Measurements from ENCODE around the gene PDZD7.

DNA sequence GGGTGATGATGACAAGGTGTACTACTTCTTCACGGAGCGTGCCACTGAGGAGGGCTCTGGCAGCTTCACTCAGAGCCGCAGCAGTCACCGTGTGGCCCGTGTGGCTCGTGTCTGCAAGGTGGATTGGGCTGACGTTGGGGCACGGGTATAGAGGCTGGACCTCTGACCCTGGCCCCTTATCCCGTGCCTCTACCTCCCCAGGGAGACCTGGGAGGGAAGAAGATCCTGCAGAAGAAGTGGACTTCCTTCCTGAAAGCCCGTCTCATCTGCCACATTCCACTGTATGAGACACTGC, 52.1 kb downstream of the PDZD7 start:
- TF ChIP-seq, protein P1, sequence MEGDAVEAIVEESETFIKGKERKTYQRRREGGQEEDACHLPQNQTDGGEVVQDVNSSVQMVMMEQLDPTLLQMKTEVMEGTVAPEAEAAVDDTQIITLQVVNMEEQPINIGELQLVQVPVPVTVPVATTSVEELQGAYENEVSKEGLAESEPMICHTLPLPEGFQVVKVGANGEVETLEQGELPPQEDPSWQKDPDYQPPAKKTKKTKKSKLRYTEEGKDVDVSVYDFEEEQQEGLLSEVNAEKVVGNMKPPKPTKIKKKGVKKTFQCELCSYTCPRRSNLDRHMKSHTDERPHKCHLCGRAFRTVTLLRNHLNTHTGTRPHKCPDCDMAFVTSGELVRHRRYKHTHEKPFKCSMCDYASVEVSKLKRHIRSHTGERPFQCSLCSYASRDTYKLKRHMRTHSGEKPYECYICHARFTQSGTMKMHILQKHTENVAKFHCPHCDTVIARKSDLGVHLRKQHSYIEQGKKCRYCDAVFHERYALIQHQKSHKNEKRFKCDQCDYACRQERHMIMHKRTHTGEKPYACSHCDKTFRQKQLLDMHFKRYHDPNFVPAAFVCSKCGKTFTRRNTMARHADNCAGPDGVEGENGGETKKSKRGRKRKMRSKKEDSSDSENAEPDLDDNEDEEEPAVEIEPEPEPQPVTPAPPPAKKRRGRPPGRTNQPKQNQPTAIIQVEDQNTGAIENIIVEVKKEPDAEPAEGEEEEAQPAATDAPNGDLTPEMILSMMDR (IDR thresholded peaks at IDR 0.05; ENCODE audit: low read depth, low read length) = no peak
- no peak for TF ChIP-seq POLR2A (IDR thresholded peaks at IDR 0.05; ENCODE audit: extremely low read depth, insufficient read length)

Data from NB4 (cell line).